Upper lobe of left lung (tissue), 6 donors: ENCODE results near the gene CACNA2D4. TPM values are rescaled to one million over a fixed set of nuclear protein-coding genes. Genes with fewer than 3 reads are reported as not detected.

Source experiments
- ATAC-seq, 2 donors: fragments of 200-7000 bp; cut with Tn5 transposase; one replicate each; pipeline ENCODE4 v1.9.1; 2022; ENCODE audit warnings: mild to moderate bottlenecking in 2 of 2, moderate library complexity in 2 of 2; ENCODE audit not compliant: low FRiP score in 2 of 2
- DNase-seq, 2 donors: peaks; one replicate each; pipeline ENCODE4 v3.0.0-alpha.2; 2019 to 2020
- H3K27ac ChIP-seq, 4 donors: fragments of 200-600 bp; sonication (generic); one replicate each; pipeline ENCODE4 v1.5.1; 2016 to 2019
- H3K27me3 ChIP-seq, 4 donors: fragments of 200-600 bp; sonication (generic); one replicate each; pipeline ENCODE4 v1.5.1; 2017 to 2019
- H3K36me3 ChIP-seq, 4 donors: fragments of 200-600 bp; sonication (generic); one replicate each; pipeline ENCODE4 v1.5.1; 2016 to 2019
- H3K4me1 ChIP-seq, 4 donors: fragments of 200-600 bp; sonication (generic); one replicate each; pipeline ENCODE4 v1.5.1; 2018 to 2019
- H3K4me3 ChIP-seq, 4 donors: fragments of 200-600 bp; sonication (generic); one replicate each; pipeline ENCODE4 v1.5.1; 2017 to 2019; ENCODE audit warnings: mild to moderate bottlenecking in 2 of 4, moderate library complexity in 1 of 4
- H3K9me3 ChIP-seq, 4 donors: fragments of 200-600 bp; sonication (generic); one replicate each; pipeline ENCODE4 v1.5.1; 2018 to 2019
- EP300 ChIP-seq, 4 donors: sonication (generic); formaldehyde crosslinking; IDR thresholded peaks; one replicate each; pipeline ENCODE4 v1.5.1; 2017; ENCODE audit warnings: antibody characterized with exemption in 4 of 4, control low read depth in 2 of 4
- POLR2A ChIP-seq, 4 donors: fragments of 450-650 bp; IDR thresholded peaks; one replicate each; pipeline ENCODE4 v1.5.1; 2016 to 2017; ENCODE audit warnings: antibody characterized with exemption in 4 of 4, mild to moderate bottlenecking in 2 of 4
- POLR2AphosphoS5 ChIP-seq, 2 donors: sonication (generic); formaldehyde crosslinking; IDR thresholded peaks; one replicate each; pipeline ENCODE4 v1.5.1; 2017; ENCODE audit warnings: antibody characterized with exemption in 2 of 2
- WGBS, 2 donors: methylation state at CpG; one replicate each; pipeline ENCODE4 v1.1.5; 2017 to 2018; 5-methylcytosine and 5-hydroxymethylcytosine counted together
- total RNA-seq, 6 donors: library from RNA; depleted of rRNA in 4 of 6; stranded (reverse); fragments of >200 nt in 4 of 6; gene quantifications; one replicate each; pipeline versions ENCODE4 v1.1.0 to v1.2.1, GENCODE V29; 2016 to 2021
- TF ChIP-seq, protein P1 (sequence below), 6 experiments: fragments of 450-650 bp in 4 of 6; fragments of 200-600 bp in 2 of 6; sonication (generic) in 2 of 6; IDR thresholded peaks; one replicate each; pipeline ENCODE4 v1.5.1; 2016 to 2019; ENCODE audit warnings: antibody characterized with exemption in 6 of 6
- donor health status: DM: no; HTN: no; CAD: no; lungs with moderate emphysema.
- donor health status: DM: no; HTN: yes; CAD: no; lungs with severe emphysema.

CACNA2D4 gene
- total RNA-seq, 6 donors from 2014 or later: 3.3 to 8.4 (median 7.0) TPM

DNA sequence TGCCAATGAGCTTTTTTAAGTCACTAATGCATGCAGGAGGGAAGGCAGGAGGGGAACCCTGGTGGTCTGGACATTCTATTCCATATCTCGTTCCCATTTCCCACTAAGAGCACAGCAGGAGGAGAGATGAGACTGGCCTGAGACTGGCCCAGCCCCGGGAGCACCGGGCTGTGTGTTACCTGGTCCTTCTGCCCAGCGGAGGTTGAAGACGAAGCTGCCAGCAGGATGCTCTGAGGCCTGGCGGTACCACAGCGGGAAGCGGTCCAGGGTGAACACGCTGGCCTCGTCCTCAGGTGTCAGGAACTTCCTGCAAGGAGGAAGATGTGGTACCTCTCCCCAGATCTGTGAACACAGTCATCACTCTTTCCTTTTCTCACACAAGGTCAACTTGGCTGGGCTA lies 74.2 kb downstream of the CACNA2D4 start:
- Histone ChIP-seq H3K36me3 (no peaks in the 10 kb centered on the region), H3K27me3 (no peaks in the 10 kb centered on the region), H3K4me1 (no peaks in the 10 kb centered on the region), H3K27ac (no peak overlapping the region), H3K9me3 (no peaks in the 10 kb centered on the region), H3K4me3 (no peak overlapping the region)
- no peak for ATAC-seq
- DNase-seq: peak in 1 of 2 donors; percentile 8
- 67 to 73% methylated on average over 9 to 10 of the region's 10 CpGs for WGBS, 2 donors
- TF ChIP-seq POLR2A (IDR thresholded peaks at IDR 0.05) (no peak), EP300 (IDR thresholded peaks at IDR 0.05) (no peak), POLR2AphosphoS5 (IDR thresholded peaks at IDR 0.05) (no peak)
- TF ChIP-seq, protein P1, sequence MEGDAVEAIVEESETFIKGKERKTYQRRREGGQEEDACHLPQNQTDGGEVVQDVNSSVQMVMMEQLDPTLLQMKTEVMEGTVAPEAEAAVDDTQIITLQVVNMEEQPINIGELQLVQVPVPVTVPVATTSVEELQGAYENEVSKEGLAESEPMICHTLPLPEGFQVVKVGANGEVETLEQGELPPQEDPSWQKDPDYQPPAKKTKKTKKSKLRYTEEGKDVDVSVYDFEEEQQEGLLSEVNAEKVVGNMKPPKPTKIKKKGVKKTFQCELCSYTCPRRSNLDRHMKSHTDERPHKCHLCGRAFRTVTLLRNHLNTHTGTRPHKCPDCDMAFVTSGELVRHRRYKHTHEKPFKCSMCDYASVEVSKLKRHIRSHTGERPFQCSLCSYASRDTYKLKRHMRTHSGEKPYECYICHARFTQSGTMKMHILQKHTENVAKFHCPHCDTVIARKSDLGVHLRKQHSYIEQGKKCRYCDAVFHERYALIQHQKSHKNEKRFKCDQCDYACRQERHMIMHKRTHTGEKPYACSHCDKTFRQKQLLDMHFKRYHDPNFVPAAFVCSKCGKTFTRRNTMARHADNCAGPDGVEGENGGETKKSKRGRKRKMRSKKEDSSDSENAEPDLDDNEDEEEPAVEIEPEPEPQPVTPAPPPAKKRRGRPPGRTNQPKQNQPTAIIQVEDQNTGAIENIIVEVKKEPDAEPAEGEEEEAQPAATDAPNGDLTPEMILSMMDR (IDR thresholded peaks at IDR 0.05): no peak

DNA sequence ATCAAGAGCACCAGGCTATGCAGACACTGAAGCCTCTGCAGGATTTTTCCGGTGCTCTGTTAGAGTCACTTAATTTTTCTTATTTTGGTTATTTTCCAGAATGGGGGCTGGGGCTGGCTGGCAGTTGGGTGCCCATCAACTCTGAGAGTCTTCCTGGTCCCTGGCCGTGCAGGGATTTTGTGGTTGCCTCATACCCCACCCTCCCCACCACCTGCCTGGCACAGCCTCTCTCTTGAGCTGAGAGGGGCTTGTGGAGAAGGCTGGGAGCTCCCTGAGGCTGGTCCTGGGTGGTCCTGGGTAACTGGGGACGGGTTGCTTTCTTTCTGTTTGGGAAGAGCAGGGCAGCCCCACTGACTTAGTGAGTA lies 74.8 kb downstream of the CACNA2D4 start:
- 54% methylated on average over 2 to 3 of the region's 3 CpGs for WGBS, 2 donors
- no peak for TF ChIP-seq POLR2A (IDR thresholded peaks at IDR 0.05)
- TF ChIP-seq POLR2AphosphoS5 (IDR thresholded peaks at IDR 0.05): no peak
- TF ChIP-seq, protein P1 (IDR thresholded peaks at IDR 0.05): no peak
- TF ChIP-seq EP300 (IDR thresholded peaks at IDR 0.05): no peak
- H3K9me3 ChIP-seq: no peaks in the 10 kb centered on the region
- no peaks in the 10 kb centered on the region for H3K36me3 ChIP-seq
- ATAC-seq (no peak), DNase-seq (peak in 1 of 2 donors; percentile 3)
- no peaks in the 10 kb centered on the region for H3K4me1 ChIP-seq
- H3K27me3 ChIP-seq: no peaks in the 10 kb centered on the region
- no peak overlapping the region for H3K4me3 ChIP-seq
- H3K27ac ChIP-seq: no peak overlapping the region

- no peak overlapping the region for H3K4me3 ChIP-seq
These were observed 75.4 kb downstream of the CACNA2D4 start for GRCh38 chr12:1842905-1843640.

GRCh38 chr12:1842183-1842904 lies 76.1 kb downstream of the CACNA2D4 start:
- TF ChIP-seq POLR2AphosphoS5 (IDR thresholded peaks at IDR 0.05): no peak
- no peak for TF ChIP-seq EP300 (IDR thresholded peaks at IDR 0.05)
- no peak for TF ChIP-seq POLR2A (IDR thresholded peaks at IDR 0.05)
- TF ChIP-seq, protein P1 (IDR thresholded peaks at IDR 0.05): no peak
- Histone ChIP-seq H3K9me3 (no peaks in the 10 kb centered on the region), H3K4me1 (no peaks in the 10 kb centered on the region), H3K27me3 (no peaks in the 10 kb centered on the region), H3K4me3 (no peak overlapping the region), H3K27ac (no peak overlapping the region), H3K36me3 (no peaks in the 10 kb centered on the region)
- DNase-seq: peak in 1 of 2 donors; percentile 16
- ATAC-seq: peak in 1 of 2 donors; percentile 17
- 58 to 69% methylated on average over 14 to 18 of the region's 18 CpGs for WGBS, 2 donors

More at GRCh38 chr12:1842905-1843640, 75.4 kb downstream of the CACNA2D4 start:
- Histone ChIP-seq H3K4me1 (no peaks in the 10 kb centered on the region), H3K27ac (no peak overlapping the region), H3K27me3 (no peaks in the 10 kb centered on the region), H3K9me3 (no peaks in the 10 kb centered on the region), H3K36me3 (no peaks in the 10 kb centered on the region)
- no peak for TF ChIP-seq POLR2AphosphoS5 (IDR thresholded peaks at IDR 0.05)
- TF ChIP-seq, protein P1 (IDR thresholded peaks at IDR 0.05): no peak
- TF ChIP-seq POLR2A (IDR thresholded peaks at IDR 0.05): no peak
- no peak for TF ChIP-seq EP300 (IDR thresholded peaks at IDR 0.05)
- DNase-seq: no peak
- 66 to 72% methylated on average over 14 to 16 of the region's 16 CpGs for WGBS, 2 donors
- no peak for ATAC-seq
